GM23338 (cell line): ENCODE measurements around the gene PDE10A. TPM values are rescaled to one million over a fixed set of nuclear protein-coding genes. Genes with fewer than 3 reads are reported as not detected.

Experiments
- ATAC-seq: fragments of 200-7000 bp; cut with Tn5 transposase; 3 replicates; pipeline ENCODE4 v1.9.1; 2020
- DNase-seq: peaks from one replicate; pipeline ENCODE4 v3.0.0-alpha.2; 2015; ENCODE audit warnings: low spot score
- H2AFZ ChIP-seq: fragments of 200-600 bp; sonication (generic); 2 replicates; pipeline ENCODE4 v1.8.0; 2016; ENCODE audit warnings: antibody characterized with exemption, mild to moderate bottlenecking, moderate library complexity
- H3F3A ChIP-seq: fragments of 200-600 bp; sonication (generic); replicated peaks from 2 replicates; pipeline ENCODE4 v1.8.0; 2017; ENCODE audit warnings: antibody characterized with exemption, mixed run types, low read depth
- H3K27ac ChIP-seq: fragments of 200-600 bp; sonication (generic); 2 replicates; pipeline ENCODE4 v1.6.1; 2016; ENCODE audit warnings: low read depth
- H3K27me3 ChIP-seq: fragments of 200-600 bp; sonication (generic); 2 replicates; pipeline ENCODE4 v1.8.0; 2016; ENCODE audit warnings: mild to moderate bottlenecking, mixed run types, moderate library complexity; ENCODE audit not compliant: insufficient read depth
- H3K36me3 ChIP-seq: fragments of 200-600 bp; sonication (generic); 2 replicates; pipeline ENCODE4 v1.8.0; 2016; ENCODE audit warnings: mild to moderate bottlenecking; ENCODE audit not compliant: insufficient read depth
- H3K4me1 ChIP-seq: fragments of 200-600 bp; sonication (generic); 2 replicates; pipeline ENCODE4 v1.8.0; 2016; ENCODE audit warnings: mild to moderate bottlenecking, moderate library complexity; ENCODE audit not compliant: insufficient read depth
- H3K4me2 ChIP-seq: fragments of 200-600 bp; sonication (generic); 2 replicates; pipeline ENCODE4 v1.7.1; 2017; ENCODE audit warnings: mixed run types
- H3K4me3 ChIP-seq: fragments of 200-600 bp; sonication (generic); 2 replicates; pipeline ENCODE4 v1.6.1; 2016; ENCODE audit warnings: mixed run types
- H3K79me2 ChIP-seq: fragments of 200-600 bp; sonication (generic); replicated peaks from 2 replicates; pipeline ENCODE4 v1.8.0; 2017; ENCODE audit warnings: mild to moderate bottlenecking; ENCODE audit not compliant: insufficient read depth
- H3K9me2 ChIP-seq: fragments of 200-600 bp; sonication (generic); 2 replicates; pipeline ENCODE4 v1.8.0; 2017; ENCODE audit not compliant: insufficient read depth
- H4K20me1 ChIP-seq: fragments of 200-600 bp; sonication (generic); replicated peaks from 2 replicates; pipeline ENCODE4 v1.8.0; 2017; ENCODE audit warnings: mild to moderate bottlenecking; ENCODE audit not compliant: insufficient read depth
- H3K27ac Mint-ChIP-seq: 2 replicates; pipeline ENCODE4 v1.8.0; 2020; ENCODE audit warnings: inconsistent platforms, mild to moderate bottlenecking, moderate library complexity, mixed read lengths
- H3K27me3 Mint-ChIP-seq: 3 replicates; pipeline ENCODE4 v1.8.0; 2022; ENCODE audit warnings: low read depth, mild to moderate bottlenecking, moderate library complexity, mixed read lengths, inconsistent platforms; ENCODE audit not compliant: insufficient read depth, poor library complexity
- H3K36me3 Mint-ChIP-seq: 3 replicates; pipeline ENCODE4 v1.8.0; 2021; ENCODE audit warnings: low read depth, mild to moderate bottlenecking, inconsistent platforms, moderate library complexity, mixed read lengths
- H3K4me1 Mint-ChIP-seq: 3 replicates; pipeline ENCODE4 v1.8.0; 2020; ENCODE audit warnings: mild to moderate bottlenecking, inconsistent platforms, mixed read lengths
- H3K4me3 Mint-ChIP-seq: 3 replicates; pipeline ENCODE4 v1.8.0; 2021; ENCODE audit warnings: moderate library complexity, mild to moderate bottlenecking, inconsistent platforms, mixed read lengths
- H3K9me3 Mint-ChIP-seq: 3 replicates; pipeline ENCODE4 v1.8.0; 2020; ENCODE audit warnings: moderate library complexity, mild to moderate bottlenecking, inconsistent platforms, mixed read lengths
- CREB1 ChIP-seq: fragments of 250-450 bp; sonication (Bioruptor Pico); IDR thresholded peaks from 2 replicates; pipeline ENCODE4 v1.5.0; 2020; ENCODE audit warnings: low read depth, mild to moderate bottlenecking, moderate library complexity
- EZH2 ChIP-seq: fragments of 200-600 bp; sonication (generic); IDR thresholded peaks from one replicate; pipeline ENCODE4 v1.8.0; 2017; ENCODE audit warnings: antibody characterized with exemption, mild to moderate bottlenecking, low read depth; ENCODE audit not compliant: unreplicated experiment
- EZH2phosphoT487 ChIP-seq: fragments of 200-600 bp; sonication (generic); IDR thresholded peaks from one replicate; pipeline ENCODE4 v1.8.1; 2018; ENCODE audit warnings: antibody characterized with exemption; ENCODE audit not compliant: unreplicated experiment
- JUNB ChIP-seq: IDR thresholded peaks from one replicate; pipeline ENCODE4 v1.6.1; 2016; ENCODE audit warnings: antibody characterized with exemption; ENCODE audit not compliant: unreplicated experiment
- NANOG ChIP-seq: IDR thresholded peaks from 2 replicates; pipeline ENCODE4 v1.6.1; 2016; ENCODE audit warnings: antibody characterized with exemption, borderline replicate concordance
- POLR2AphosphoS5 ChIP-seq: IDR thresholded peaks from 2 replicates; pipeline ENCODE4 v1.6.1; 2016; ENCODE audit warnings: antibody characterized with exemption, low read depth
- STAT1 ChIP-seq: IDR thresholded peaks from one replicate; pipeline ENCODE4 v1.6.1; 2016; ENCODE audit warnings: antibody characterized with exemption; ENCODE audit not compliant: unreplicated experiment
- ZNF114 ChIP-seq: fragments of 250-450 bp; sonication (Bioruptor Pico); IDR thresholded peaks from 2 replicates; pipeline ENCODE4 v1.5.0; 2020; ENCODE audit warnings: mild to moderate bottlenecking, moderate library complexity
- ZNF331 ChIP-seq: fragments of 250-450 bp; sonication (Bioruptor Pico); IDR thresholded peaks from 2 replicates; pipeline ENCODE4 v1.5.0; 2020; ENCODE audit warnings: low read depth, mild to moderate bottlenecking, moderate library complexity
- polyA plus RNA-seq: library from polyadenylated mRNA; unstranded; fragments of >200 nt; fragmentation: Nextera tagmentation; extraction: Ambion mirVana; gene quantifications from 2 replicates; pipeline ENCODE4 v1.2.1, GENCODE V29; 2016
- total RNA-seq: library from RNA; depleted of rRNA; stranded (reverse); fragments of >200 nt; shearing (Covaris generic); gene quantifications from 2 replicates; pipeline ENCODE4 v1.2.3, GENCODE V29; 2014
- TF ChIP-seq, protein P1 (sequence below), 2 experiments: fragments of 200-600 bp in 1 of 2; sonication (generic) in 1 of 2; conservative IDR thresholded peaks; 2 replicates each; pipeline versions ENCODE4 v1.5.1 to v1.6.1; 2016 to 2017; ENCODE audit warnings: antibody characterized with exemption in 2 of 2, low read depth in 2 of 2, mild to moderate bottlenecking in 2 of 2, moderate library complexity in 1 of 2
- TF ChIP-seq, protein P2 (sequence below): fragments of 250-450 bp; sonication (Bioruptor Pico); IDR thresholded peaks from 2 replicates; pipeline ENCODE4 v1.5.0; 2020; ENCODE audit warnings: mild to moderate bottlenecking, moderate library complexity
- TF ChIP-seq, protein P3 (sequence below): IDR thresholded peaks from 2 replicates; pipeline ENCODE4 v1.6.1; 2016; ENCODE audit warnings: antibody characterized with exemption
- TF ChIP-seq, protein P4 (sequence below): IDR thresholded peaks from one replicate; pipeline ENCODE4 v1.6.1; 2018; ENCODE audit warnings: antibody characterized with exemption; ENCODE audit not compliant: unreplicated experiment

PDE10A gene
- total and polyA plus RNA-seq, 2 experiments from 2014 or later, result 0.50 to 3.9 TPM

DNA sequence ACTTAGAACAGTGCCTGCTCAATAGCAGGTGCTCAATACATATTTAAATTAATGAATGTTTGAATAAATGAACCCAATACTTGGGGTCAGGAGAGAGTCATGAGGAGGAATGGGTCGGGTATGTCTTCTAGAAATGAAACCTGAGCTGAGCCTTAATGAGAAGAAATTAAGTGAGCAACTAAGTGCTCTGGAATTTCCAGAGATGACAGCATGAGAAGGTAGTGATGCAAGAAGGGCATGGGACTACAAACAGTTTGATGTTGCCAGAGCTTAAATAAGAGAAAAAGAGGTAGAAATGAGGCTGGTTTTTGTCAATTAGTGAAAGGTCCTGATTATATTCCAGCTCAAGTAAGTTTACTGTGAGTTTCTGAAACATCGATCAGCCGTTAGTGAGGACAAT lies 82.9 kb downstream of the PDE10A start:
- Histone ChIP-seq H3K4me1 (no peaks in the 10 kb centered on the region), H3K79me2 (no peaks in the 10 kb centered on the region), H3K4me2 (no peak overlapping the region), H4K20me1 (no peaks in the 10 kb centered on the region), H3K27me3 (no peaks in the 10 kb centered on the region), H3K9me2 (peaks cover 10% of the 10 kb centered on the region), H3K36me3 (no peaks in the 10 kb centered on the region), H3F3A (no peaks in the 10 kb centered on the region), H2AFZ (no peak overlapping the region), H3K4me3 (no peak overlapping the region), H3K27ac (no peak overlapping the region)
- ATAC-seq (no peak), DNase-seq (no peak)
- H3K9me3 Mint-ChIP-seq, result no peaks in the 10 kb centered on the region
- TF ChIP-seq POLR2AphosphoS5, result no peak
- no peak for TF ChIP-seq CREB1 (CRISPR knock-in tag)
- TF ChIP-seq EZH2, result no peak
- TF ChIP-seq, protein P1, sequence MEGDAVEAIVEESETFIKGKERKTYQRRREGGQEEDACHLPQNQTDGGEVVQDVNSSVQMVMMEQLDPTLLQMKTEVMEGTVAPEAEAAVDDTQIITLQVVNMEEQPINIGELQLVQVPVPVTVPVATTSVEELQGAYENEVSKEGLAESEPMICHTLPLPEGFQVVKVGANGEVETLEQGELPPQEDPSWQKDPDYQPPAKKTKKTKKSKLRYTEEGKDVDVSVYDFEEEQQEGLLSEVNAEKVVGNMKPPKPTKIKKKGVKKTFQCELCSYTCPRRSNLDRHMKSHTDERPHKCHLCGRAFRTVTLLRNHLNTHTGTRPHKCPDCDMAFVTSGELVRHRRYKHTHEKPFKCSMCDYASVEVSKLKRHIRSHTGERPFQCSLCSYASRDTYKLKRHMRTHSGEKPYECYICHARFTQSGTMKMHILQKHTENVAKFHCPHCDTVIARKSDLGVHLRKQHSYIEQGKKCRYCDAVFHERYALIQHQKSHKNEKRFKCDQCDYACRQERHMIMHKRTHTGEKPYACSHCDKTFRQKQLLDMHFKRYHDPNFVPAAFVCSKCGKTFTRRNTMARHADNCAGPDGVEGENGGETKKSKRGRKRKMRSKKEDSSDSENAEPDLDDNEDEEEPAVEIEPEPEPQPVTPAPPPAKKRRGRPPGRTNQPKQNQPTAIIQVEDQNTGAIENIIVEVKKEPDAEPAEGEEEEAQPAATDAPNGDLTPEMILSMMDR (conservative IDR thresholded peaks at IDR 0.05; ENCODE audit: low read depth in 2 of 2), result no peak
- TF ChIP-seq JUNB, result no peak
- no peak for TF ChIP-seq ZNF331
- TF ChIP-seq, protein P2, sequence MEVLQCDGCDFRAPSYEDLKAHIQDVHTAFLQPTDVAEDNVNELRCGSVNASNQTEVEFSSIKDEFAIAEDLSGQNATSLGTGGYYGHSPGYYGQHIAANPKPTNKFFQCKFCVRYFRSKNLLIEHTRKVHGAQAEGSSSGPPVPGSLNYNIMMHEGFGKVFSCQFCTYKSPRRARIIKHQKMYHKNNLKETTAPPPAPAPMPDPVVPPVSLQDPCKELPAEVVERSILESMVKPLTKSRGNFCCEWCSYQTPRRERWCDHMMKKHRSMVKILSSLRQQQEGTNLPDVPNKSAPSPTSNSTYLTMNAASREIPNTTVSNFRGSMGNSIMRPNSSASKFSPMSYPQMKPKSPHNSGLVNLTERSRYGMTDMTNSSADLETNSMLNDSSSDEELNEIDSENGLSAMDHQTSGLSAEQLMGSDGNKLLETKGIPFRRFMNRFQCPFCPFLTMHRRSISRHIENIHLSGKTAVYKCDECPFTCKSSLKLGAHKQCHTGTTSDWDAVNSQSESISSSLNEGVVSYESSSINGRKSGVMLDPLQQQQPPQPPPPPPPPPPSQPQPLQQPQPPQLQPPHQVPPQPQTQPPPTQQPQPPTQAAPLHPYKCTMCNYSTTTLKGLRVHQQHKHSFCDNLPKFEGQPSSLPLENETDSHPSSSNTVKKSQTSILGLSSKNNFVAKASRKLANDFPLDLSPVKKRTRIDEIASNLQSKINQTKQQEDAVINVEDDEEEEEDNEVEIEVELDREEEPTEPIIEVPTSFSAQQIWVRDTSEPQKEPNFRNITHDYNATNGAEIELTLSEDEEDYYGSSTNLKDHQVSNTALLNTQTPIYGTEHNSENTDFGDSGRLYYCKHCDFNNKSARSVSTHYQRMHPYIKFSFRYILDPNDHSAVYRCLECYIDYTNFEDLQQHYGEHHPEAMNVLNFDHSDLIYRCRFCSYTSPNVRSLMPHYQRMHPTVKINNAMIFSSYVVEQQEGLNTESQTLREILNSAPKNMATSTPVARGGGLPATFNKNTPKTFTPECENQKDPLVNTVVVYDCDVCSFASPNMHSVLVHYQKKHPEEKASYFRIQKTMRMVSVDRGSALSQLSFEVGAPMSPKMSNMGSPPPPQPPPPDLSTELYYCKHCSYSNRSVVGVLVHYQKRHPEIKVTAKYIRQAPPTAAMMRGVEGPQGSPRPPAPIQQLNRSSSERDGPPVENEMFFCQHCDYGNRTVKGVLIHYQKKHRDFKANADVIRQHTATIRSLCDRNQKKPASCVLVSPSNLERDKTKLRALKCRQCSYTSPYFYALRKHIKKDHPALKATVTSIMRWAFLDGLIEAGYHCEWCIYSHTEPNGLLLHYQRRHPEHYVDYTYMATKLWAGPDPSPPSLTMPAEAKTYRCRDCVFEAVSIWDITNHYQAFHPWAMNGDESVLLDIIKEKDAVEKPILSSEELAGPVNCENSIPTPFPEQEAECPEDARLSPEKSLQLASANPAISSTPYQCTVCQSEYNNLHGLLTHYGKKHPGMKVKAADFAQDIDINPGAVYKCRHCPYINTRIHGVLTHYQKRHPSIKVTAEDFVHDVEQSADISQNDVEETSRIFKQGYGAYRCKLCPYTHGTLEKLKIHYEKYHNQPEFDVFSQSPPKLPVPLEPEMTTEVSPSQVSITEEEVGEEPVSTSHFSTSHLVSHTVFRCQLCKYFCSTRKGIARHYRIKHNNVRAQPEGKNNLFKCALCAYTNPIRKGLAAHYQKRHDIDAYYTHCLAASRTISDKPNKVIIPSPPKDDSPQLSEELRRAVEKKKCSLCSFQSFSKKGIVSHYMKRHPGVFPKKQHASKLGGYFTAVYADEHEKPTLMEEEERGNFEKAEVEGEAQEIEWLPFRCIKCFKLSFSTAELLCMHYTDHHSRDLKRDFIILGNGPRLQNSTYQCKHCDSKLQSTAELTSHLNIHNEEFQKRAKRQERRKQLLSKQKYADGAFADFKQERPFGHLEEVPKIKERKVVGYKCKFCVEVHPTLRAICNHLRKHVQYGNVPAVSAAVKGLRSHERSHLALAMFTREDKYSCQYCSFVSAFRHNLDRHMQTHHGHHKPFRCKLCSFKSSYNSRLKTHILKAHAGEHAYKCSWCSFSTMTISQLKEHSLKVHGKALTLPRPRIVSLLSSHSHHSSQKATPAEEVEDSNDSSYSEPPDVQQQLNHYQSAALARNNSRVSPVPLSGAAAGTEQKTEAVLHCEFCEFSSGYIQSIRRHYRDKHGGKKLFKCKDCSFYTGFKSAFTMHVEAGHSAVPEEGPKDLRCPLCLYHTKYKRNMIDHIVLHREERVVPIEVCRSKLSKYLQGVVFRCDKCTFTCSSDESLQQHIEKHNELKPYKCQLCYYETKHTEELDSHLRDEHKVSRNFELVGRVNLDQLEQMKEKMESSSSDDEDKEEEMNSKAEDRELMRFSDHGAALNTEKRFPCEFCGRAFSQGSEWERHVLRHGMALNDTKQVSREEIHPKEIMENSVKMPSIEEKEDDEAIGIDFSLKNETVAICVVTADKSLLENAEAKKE (CRISPR knock-in tag), result no peak
- TF ChIP-seq, protein P3, sequence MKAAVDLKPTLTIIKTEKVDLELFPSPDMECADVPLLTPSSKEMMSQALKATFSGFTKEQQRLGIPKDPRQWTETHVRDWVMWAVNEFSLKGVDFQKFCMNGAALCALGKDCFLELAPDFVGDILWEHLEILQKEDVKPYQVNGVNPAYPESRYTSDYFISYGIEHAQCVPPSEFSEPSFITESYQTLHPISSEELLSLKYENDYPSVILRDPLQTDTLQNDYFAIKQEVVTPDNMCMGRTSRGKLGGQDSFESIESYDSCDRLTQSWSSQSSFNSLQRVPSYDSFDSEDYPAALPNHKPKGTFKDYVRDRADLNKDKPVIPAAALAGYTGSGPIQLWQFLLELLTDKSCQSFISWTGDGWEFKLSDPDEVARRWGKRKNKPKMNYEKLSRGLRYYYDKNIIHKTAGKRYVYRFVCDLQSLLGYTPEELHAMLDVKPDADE, result no peak
- TF ChIP-seq EZH2phosphoT487, result no peak
- no peak for TF ChIP-seq STAT1
- TF ChIP-seq, protein P4, sequence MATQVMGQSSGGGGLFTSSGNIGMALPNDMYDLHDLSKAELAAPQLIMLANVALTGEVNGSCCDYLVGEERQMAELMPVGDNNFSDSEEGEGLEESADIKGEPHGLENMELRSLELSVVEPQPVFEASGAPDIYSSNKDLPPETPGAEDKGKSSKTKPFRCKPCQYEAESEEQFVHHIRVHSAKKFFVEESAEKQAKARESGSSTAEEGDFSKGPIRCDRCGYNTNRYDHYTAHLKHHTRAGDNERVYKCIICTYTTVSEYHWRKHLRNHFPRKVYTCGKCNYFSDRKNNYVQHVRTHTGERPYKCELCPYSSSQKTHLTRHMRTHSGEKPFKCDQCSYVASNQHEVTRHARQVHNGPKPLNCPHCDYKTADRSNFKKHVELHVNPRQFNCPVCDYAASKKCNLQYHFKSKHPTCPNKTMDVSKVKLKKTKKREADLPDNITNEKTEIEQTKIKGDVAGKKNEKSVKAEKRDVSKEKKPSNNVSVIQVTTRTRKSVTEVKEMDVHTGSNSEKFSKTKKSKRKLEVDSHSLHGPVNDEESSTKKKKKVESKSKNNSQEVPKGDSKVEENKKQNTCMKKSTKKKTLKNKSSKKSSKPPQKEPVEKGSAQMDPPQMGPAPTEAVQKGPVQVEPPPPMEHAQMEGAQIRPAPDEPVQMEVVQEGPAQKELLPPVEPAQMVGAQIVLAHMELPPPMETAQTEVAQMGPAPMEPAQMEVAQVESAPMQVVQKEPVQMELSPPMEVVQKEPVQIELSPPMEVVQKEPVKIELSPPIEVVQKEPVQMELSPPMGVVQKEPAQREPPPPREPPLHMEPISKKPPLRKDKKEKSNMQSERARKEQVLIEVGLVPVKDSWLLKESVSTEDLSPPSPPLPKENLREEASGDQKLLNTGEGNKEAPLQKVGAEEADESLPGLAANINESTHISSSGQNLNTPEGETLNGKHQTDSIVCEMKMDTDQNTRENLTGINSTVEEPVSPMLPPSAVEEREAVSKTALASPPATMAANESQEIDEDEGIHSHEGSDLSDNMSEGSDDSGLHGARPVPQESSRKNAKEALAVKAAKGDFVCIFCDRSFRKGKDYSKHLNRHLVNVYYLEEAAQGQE, result no peak
- TF ChIP-seq ZNF114 (CRISPR knock-in tag), result no peak
- TF ChIP-seq NANOG, result no peak
- H3K4me3 Mint-ChIP-seq, result no peak overlapping the region
- peaks cover 2% of the 10 kb centered on the region for H3K27me3 Mint-ChIP-seq
- 0 out of 3 replicates have a peak, but pooled peaks cover 3% of the 10 kb centered on the region for H3K36me3 Mint-ChIP-seq
- peaks cover 6% of the 10 kb centered on the region for H3K4me1 Mint-ChIP-seq
- H3K27ac Mint-ChIP-seq, result no peak overlapping the region
